GM19467 (cell line): ENCODE results near the gene JAKMIP2.
"Not testable (repeated sequence)": the region's sequence is repeated elsewhere in the genome, so short reads cannot be mapped to it uniquely, and the experiment has no call there.

ENCODE experiments used
- ATAC-seq: cut with Tn5 transposase; IDR thresholded peaks from one replicate; pipeline ENCODE4 v1.9.1; 2021; ENCODE audit warnings: mild to moderate bottlenecking, moderate library complexity; ENCODE audit not compliant: unreplicated experiment

The JAKMIP2 gene

DNA sequence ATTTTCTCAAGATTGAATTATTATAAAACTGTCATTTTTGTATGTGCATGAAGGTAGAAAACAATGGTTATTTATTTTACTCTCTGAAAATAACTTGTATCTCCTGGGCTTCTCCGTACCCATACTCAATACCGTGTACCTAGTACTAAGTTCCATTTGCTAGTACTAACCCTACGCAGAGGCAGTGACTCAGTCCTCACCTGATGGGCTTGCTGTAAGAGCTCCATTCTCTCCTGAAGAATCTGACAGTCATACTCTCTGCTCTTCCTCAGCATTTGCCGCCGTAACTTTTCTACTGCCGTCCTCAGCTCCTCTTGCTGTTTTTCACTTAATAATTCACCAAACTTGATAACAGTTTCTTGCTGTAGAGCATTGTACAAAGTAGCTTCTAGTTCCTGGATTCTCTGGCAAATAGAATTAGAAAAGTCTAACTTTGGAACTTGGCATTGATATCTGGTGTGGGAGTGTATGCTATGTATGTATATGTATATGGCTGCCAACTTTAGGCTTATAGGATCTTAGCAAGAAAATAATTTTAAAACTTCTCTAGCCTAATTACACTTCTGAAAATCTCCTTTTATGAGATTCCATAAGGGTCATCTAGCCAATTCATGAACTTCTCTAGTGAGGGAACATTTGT lies 164.7 kb downstream of the JAKMIP2 start:
- no peak for ATAC-seq

DNA sequence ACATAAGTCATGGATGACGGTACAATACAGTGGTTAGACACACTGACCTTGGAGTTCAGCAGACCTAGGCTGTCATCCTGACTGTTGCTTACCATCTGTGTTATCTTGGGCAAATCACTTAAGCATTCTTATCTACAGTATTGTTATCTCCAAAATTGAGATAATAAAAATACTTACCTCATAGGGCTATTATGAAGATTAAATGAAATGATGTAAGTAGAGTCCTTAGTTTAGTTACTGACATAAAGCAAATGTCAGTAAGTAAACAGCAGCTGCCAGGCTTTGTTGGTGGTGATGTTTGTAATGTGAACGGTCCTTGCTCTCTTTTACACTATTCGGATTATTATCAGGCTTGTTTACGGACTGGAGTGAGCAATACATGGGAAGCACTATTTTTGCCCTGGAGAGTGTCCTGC lies 165.3 kb downstream of the JAKMIP2 start:
- ATAC-seq, result no peak

DNA sequence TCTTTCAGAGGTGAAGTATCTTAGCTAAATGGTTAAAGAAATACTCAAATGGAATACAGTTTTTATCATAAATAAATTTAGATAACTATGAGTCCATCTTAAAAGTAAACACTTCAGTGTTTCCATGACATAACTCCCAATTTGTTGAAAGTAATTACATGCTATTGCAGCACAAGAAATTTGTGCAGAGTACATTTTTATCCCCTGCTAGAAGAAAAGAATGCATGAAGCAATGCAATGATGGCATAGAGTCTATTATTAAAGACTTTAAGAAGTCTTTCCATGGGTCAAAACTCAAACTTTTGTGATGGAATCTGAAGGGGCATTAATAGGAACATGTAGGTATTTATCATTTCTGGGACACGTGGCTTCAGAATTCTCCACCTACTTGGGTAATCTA lies 166.1 kb downstream of the JAKMIP2 start:
- ATAC-seq, result no peak

DNA sequence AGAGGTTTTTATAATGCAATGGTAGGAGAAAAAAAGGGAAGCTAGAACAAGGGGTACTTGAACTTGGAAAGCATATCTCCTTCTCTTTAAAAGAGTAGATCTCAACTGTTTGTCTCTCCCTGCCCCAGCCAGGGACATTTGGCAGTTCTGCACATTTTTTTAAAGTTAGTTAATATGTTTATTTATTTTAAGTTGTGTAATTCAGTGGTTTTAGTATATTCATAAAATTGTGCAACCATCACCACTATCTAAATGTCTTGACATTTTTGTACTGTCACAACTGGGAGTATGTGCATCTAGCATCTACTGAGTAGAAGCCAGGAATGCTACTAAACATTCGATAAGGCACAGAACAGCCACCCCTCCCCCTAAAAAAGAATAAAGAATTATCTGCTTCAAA lies 169.2 kb downstream of the JAKMIP2 start:
- no peak for ATAC-seq

DNA sequence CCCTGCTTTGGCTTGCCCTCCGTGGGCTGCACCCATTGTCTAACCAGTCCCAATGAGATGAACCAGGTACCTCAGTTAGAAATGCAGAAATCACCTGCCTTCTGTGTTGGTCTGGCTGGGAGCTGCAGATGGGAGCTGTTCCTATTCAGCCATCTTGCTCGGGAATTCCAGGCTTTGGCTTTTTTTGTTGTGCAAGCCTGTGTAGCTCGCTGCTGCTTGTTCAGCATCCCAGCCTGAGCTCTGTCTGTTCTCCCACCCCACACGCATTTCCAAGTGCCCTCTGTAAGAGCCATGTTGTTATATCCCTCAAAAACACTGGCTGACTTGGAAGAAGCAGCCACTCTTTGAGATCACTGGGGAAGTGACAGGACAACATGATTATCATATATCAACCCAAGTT lies 171.0 kb downstream of the JAKMIP2 start:
- ATAC-seq, result no peak

DNA sequence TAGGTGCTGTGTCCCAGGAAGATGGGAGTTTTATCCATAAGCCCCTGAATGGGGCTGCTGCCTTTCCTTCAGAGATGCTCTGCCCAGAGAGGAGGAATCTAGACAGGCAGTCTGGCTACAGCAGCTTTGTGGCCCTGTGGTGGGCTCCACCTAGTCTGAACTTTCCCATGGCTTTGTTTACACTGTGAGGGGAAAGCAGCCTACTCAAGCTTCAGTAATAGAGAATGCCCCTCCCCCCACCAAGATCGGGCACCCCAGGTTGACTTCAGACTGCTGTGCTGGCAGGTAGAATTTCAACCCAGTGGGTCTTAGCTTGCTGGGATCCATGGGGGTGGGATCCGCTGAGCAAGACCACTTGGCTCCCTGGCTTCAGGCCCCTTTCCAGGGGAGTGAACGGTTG lies 171.7 kb downstream of the JAKMIP2 start:
- no peak for ATAC-seq

DNA sequence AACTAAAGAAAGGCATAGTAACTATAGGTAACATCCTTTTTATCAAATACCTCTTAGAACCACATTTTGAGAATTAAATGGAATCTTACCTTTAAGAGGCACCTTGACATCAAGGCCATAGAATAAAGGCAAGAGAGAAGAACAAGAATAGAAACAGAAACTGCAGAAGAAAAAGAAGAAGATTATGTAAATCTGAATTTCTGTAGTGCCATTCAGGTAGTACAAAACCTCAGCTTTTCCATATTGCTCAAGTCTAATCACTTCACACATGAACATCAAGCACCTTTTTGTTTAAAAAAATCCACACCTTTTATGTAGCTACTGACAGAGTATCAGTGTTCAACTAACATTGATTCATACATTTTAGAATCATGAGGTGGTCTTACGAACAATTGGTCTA lies 180.9 kb downstream of the JAKMIP2 start:
- no peak for ATAC-seq

DNA sequence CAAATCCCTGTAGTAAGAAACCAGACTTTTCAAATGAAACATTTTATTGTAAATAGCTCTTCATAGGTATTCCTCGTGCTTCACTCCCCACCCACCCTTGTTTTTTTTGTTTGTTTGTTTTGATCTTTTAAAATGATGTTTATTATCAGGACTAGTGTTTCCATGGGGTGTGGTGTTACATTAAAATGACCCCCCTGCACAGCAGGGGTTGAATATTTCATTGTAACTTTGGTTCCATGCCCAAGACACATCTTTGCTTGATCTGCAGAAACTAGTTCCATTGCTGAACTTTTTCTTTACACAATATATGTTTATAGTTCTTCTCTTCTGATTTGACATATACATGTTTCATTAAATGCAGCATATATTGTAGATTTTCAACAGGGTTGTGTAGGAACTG lies 191.4 kb downstream of the JAKMIP2 start:
- ATAC-seq, result no peak

DNA sequence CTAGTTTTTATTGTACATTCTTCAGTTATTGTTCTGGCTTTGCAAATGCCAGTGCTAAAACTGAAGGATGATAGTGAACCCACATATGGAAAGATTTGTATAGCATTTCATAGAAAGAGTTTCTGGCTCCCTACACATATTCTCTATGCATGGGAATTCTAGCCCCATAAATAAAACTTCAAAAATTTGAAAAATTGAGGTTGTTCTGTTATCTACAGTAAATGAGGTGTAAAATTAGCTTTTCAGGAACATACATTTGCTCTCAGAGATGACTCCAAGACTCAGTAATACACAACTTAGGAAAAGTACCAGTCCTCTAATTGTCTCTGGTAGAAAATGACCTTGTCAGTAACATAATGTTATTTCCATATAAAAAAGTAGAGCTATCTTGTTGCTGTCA lies 192.4 kb downstream of the JAKMIP2 start:
- ATAC-seq, result no peak

DNA sequence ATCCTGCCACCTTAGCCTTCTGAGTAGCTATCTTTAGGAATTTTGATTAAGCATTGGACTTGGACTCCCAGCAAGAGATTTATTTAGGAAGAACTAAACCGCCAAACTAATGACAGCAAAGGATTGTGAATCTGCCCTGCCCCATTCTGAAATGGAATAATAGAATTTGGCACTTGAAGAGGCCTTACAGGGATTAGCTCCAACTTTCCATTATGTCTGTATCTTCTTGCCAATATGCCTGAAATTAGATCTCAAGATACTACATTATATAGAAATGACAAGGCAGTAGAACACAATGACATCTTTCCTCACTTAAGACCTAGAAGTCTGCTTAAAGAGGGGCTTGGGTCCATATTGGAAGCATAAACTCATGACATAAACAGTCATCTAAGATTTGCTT lies 195.7 kb downstream of the JAKMIP2 start:
- no peak for ATAC-seq

DNA sequence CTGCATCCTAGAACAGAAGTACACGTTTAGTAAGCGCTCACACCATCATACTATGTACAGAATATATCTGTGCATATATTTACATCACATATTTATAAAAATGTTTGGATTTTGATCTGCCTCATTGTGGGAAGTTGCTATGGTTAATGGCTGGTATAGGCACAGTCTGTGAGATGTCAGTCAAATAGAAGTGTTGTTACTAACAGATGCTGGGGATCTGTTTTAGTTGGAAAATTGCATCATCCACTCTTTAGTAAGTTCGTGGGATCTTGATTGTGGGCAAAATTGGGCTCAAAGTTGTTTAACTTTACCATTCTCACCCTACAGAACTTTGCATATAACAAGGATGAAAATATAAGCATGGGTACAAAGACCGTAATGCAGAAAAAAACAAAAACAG lies 196.3 kb downstream of the JAKMIP2 start:
- ATAC-seq, result no peak

DNA sequence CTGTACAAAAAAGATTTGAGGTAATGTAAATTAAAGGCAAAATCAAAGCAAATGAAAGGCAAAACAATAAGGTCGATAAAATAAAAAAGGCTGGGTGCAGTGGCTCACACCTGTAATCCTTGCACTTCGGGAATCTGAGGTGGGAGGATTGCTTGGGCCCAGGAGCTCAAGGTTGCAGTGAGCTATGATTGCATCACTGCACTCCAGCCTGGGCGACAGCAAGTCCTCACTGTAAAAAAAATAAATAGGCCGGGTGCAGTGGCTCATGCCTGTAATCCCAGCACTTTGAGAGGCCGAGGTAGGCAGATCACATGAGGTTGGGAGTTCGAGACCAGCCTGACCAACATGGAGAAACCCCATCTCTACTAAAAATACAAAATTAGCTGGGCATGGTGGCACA lies 200.3 kb downstream of the JAKMIP2 start:
- not testable (repeated sequence) for ATAC-seq

DNA sequence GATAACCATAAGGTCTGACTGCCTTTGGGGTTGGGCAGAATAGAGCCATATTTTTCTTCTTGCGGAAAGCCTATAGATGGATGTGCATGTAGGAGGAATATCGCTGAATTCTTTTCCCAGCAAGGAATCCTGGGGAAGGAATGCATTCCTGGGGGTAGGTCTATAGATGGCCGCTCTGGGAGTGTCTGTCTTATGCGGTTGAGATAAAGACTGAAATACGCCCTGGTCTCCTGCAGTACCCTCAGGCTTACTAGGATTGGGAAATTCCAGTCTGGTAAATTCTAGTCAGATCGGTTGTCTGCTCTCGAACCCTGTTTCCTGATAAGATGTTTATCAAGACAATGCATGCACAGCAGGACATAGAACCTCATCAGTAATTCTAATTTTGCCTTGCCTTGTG lies 202.1 kb downstream of the JAKMIP2 start:
- ATAC-seq, result not testable (repeated sequence)

DNA sequence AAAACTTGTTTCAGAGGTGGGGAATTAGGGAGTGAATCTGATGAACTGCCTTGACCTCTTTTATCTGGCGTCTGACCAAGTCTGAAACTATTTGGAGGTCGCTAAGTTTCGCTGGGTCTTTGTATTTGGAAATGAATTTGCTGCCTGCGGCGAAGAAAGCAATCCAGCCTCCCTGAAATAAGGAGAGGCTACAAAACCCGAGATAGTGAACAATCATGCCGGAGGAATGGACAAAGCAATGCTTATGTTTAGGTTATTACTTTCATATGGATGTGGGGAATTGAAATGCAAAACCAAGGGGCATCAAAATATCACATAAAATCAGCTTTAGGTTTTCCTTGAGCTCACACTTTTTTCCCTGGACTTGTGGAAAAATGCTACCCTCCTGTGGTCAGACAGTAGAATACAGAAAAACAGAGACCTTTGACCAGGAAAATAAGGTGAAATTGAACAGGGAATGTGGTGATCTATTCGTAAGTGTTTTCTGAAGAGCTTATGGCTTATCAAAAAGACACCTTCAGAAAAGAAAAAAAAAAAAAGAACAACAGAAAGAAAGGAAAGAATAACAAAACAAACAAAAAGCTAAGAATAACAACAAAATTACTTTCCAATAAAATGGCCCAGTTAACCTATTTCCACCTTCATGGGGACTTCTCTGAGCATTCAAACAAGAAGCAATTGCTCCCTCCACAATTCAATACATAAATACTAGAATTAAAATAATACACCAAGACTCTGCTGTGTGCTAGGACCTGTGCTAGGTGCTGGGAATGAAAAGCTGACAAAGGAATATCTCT lies 204.1 kb downstream of the JAKMIP2 start:
- ATAC-seq, result no peak

DNA sequence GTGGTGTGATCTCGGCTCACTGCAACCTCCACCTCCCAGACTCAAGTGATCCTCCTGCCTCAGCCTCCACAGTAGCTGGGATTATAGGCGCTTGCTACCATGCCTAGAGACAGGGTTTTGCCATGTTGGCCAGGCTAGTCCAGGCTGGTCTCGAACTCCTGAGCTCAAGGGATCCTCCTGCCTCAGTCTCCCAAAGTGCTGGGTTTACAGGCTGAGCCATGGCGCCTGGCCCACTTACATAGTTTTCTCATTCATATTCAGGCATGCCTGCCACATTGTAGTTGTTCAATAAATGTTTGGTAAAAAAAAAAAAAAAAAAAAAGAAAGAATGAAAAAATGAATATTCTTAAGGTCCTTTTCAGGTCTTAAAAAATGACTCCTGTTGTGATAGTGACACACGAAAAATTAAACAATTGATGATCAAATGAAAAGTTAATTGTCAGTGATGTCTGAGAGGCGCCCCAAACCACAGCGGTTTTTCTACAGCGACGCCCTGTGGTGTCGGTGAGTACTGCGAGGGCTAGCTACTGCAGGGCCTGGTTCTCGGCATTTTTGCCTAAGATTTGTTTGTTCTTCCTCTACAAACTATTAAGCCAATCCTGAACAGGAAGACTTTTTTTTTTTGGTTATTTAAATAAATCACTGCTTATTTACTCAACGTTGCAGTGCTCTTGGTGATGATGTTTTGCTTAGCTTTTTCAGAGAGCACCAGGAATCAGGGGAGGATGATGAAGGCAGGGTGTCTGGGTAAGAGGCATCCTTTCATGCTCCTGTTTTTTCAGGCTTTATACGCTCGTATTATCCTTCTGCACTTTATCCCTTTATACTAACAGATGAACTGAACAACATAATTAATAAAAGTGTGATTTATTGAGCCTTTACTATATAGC lies 205.6 kb downstream of the JAKMIP2 start:
- peak; percentile 93 for ATAC-seq

DNA sequence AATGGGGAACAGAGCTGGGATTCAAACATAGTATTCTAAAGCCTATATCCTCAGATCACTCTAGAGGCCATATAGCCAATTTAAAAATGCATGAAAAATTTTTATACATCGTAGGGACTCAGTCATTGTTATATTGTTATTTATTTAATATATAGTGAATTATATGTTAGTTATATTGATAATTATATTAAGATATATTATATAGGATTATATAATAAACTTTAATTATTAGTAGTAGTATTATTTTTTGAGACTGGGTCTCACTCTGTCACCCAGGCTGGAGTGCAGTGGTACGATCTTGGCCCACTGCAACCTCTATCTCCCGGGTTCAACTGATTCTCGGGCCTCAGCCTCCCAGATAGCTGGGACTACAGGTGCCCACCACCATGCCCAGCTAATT lies 206.9 kb downstream of the JAKMIP2 start:
- no peak for ATAC-seq

DNA sequence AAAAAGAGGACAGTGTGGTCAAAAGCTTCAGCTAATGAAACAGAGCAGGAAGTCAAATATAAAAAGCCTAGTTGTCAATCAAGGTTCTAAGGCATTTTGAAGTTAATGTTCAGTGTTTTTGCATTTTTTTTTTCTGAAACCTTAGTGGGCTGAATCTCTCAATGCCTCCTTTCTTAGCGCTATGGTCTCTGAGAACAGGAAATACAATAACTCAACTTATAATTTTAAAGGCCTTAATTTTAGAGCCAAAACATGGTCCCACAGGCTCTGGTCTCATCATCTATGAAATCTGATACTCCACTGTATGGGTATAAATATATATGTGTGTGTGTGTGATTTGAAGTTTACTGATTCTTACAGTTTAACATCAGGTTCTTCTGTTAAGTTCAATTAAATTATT lies 209.3 kb downstream of the JAKMIP2 start:
- no peak for ATAC-seq

DNA sequence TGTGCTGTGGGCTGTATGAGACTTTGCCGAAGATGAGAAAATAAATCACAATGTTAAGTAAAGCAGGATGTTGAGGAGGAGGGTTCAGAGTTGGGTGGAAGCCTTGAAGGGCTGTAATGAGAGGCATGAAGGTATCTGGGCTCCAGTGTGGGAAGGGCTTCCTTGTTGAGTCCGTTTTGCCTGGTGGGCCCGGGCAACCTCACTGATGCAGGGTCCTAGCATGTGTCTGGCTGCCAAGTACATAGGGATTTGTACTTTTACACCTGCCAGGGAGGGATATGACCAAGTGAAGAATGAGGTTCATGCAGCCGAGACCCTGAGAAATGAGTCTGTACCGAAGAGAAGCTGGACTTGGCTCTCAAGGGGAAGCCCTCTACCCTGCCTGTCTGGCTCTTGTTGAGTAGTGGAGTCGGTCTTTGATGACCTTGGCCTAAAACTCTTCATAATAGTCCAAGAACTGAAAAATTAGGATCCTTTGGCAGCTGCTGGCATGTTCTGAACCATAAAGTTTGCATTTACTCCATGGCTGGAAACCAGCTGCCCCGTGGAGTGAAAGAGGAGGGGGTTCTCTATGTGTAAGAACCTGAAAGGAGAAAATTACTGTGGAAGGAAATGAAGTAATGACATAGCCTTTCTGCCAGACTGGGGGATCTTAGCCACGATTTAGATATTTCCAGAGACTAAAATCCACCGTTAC lies 213.7 kb downstream of the JAKMIP2 start:
- no peak for ATAC-seq

DNA sequence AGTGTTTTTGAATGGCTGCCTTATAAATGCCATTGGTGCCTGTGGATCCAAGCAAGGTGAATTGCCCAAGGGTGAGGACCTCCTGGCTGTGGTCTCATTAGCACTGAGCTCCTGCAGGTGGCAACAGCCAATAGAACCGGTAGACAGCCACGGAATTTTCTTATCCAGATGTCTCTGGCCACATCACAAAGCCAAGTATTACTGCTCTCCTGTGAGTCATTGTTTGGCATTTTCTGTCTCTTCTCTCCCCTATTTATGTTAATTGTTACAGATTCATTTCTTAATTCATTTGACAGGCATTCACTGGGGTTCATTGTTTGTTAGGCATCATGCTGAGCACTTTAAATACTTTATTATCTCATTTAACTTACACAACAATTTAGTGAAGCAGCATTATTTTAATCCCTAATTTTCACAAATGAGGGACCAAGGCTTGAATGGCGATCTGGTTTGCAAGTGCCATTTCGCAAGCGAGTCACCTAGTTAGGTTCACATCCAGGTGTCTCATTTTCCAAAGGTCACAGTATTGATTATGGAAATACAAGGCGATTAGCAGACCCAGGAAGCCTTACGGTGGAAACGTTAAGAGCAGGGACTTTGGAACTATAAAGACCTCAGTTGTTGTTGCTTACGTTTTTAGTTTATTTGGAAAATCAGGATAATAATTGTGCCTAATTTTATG lies 214.5 kb downstream of the JAKMIP2 start:
- no peak for ATAC-seq

DNA sequence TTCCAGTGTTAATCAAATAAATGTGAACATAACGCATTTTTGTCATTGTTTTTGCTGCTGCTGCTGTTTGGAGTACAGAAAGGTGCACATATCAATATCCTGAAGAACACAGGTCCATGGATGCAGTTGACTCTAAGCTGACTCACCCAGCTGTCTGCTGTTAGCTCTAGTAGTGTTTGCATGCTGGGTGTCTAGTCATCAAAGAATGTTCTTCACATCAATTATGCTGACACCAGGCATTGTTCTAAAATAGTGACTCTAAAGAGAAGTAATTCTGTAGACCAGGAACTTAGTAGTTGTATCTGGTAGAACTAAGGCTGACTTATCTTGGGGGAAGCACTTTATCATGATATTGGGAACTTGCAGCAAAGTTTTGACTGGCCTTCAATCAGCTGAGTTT lies 217.0 kb downstream of the JAKMIP2 start:
- no peak for ATAC-seq

DNA sequence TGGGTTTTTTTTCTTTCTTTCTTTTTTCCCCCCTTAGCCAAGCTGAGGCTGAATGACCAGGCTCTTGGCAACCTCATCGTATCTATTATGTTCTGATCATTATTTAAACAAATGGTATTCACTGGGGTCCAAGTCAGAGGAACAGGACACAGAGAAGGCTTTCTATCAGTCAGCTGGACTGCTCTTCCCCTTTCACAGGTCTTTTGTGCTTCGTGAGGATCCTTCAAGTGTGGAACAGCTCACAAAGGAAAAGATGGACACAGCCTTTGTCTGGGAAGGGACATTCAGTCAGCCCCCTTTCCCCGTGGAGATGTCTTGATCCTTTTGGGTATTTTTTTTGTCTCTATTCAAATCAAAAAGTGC lies 218.4 kb downstream of the JAKMIP2 start:
- ATAC-seq, result no peak
